H1 (cell line): ENCODE data around the gene TNRC6B. TPM values are rescaled to one million over a fixed set of nuclear protein-coding genes. Genes with fewer than 3 reads are reported as not detected.

Experiments
- MAFK ChIP-seq: IDR thresholded peaks from 2 replicates; pipeline ENCODE4 v1.6.1; 2012; ENCODE audit warnings: low read depth, mild to moderate bottlenecking, improper control_type of control experiment, low read length
- POLR2A ChIP-seq, 2 experiments: IDR thresholded peaks; 1 replicate in 1 of 2; 2 replicates in 1 of 2; pipeline ENCODE4 v1.6.1; 2011; ENCODE audit warnings: low read depth in 2 of 2, low read length in 2 of 2, mild to moderate bottlenecking in 2 of 2; ENCODE audit errors: control extremely low read depth in 1 of 2
- polyA plus RNA-seq, 7 experiments: library from polyadenylated mRNA; depleted of rRNA in 3 of 7; stranded (reverse) in 5 of 7; unstranded in 2 of 7; fragments of >200 nt in 5 of 7; fragments of 200-250 nt in 2 of 7; gene quantifications; 1 replicate in 5 of 7; 2 replicates in 1 of 7; 4 replicates in 1 of 7; pipeline versions ENCODE4 v1.2.1 to v1.2.3, GENCODE V29; 2011 to 2013; ENCODE audit warnings: missing spikeins in 2 of 7, mixed read lengths in 2 of 7
- total RNA-seq: library from RNA; stranded (reverse); fragmentation: NEBNext Ultra II Directional; extraction: Animal tissue kit (Norgen Biotek cat#: 25700); gene quantifications from 2 replicates; pipeline ENCODE4 v1.2.1, GENCODE V29; 2021
- TF ChIP-seq, protein P1 (sequence below): IDR thresholded peaks from 2 replicates; pipeline ENCODE4 v1.6.1; 2011; ENCODE audit warnings: low read length, improper control_type of control experiment
- TF ChIP-seq, protein P2 (sequence below): IDR thresholded peaks from 2 replicates; pipeline ENCODE4 v1.6.1; 2012; ENCODE audit warnings: inconsistent platforms

The TNRC6B gene
- total and polyA plus RNA-seq, 2 of the 8 experiments (the other 6 are each of a cell fraction or from before 2014, with no cell fraction given): 12.5 to 48.9 TPM

DNA sequence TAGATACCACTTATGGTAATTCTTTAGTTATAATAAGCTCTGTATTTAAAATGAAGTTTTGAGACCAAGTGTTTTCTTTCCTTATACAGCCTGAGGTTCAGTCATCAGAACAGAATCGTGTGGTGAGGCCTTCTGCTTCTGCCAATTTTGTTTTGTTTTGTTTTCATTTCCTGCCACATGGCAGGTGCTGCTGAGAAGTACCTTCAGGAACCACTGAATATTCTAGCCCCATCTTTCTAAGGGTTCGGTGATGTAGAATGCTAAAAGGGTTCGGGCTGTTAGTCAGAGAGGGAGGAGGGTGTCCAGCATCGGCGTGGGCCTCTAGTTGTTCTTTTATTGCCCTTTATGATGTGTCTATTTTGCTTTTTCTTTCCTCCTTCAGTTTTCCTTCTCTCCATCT, 25.8 kb downstream of the TNRC6B start (continued):
- TF ChIP-seq MAFK: no peak
- no peak for TF ChIP-seq POLR2A (IDR thresholded peaks at IDR 0.05; ENCODE audit: control extremely low read depth in 1 of 2, low read depth in 2 of 2, low read length in 2 of 2)
- TF ChIP-seq, protein P1, sequence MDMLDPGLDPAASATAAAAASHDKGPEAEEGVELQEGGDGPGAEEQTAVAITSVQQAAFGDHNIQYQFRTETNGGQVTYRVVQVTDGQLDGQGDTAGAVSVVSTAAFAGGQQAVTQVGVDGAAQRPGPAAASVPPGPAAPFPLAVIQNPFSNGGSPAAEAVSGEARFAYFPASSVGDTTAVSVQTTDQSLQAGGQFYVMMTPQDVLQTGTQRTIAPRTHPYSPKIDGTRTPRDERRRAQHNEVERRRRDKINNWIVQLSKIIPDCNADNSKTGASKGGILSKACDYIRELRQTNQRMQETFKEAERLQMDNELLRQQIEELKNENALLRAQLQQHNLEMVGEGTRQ: no peak
- TF ChIP-seq, protein P2, sequence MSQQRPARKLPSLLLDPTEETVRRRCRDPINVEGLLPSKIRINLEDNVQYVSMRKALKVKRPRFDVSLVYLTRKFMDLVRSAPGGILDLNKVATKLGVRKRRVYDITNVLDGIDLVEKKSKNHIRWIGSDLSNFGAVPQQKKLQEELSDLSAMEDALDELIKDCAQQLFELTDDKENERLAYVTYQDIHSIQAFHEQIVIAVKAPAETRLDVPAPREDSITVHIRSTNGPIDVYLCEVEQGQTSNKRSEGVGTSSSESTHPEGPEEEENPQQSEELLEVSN: no peak
